Sigmoid colon (tissue), 7 donors: Measurements from ENCODE around the gene RILP. TPM values are rescaled to one million over a fixed set of nuclear protein-coding genes. Genes with fewer than 3 reads are reported as not detected.

Source experiments
- DNase-seq: peaks from one replicate; pipeline ENCODE4 v3.0.0-alpha.2; 2019
- H3K27ac ChIP-seq, 4 donors: fragments of 200-600 bp; sonication (generic); one replicate each; pipeline ENCODE4 v1.5.1; 2016 to 2019; ENCODE audit warnings: mild to moderate bottlenecking in 1 of 4
- H3K27me3 ChIP-seq, 3 donors: fragments of 200-600 bp; sonication (generic); one replicate each; pipeline ENCODE4 v1.5.1; 2019; ENCODE audit warnings: mild to moderate bottlenecking in 1 of 3
- H3K36me3 ChIP-seq, 4 donors: fragments of 200-600 bp; sonication (generic); one replicate each; pipeline ENCODE4 v1.5.1; 2016 to 2019
- H3K4me1 ChIP-seq, 4 donors: fragments of 200-600 bp; sonication (generic); one replicate each; pipeline ENCODE4 v1.5.1; 2017 to 2019
- H3K4me3 ChIP-seq, 4 donors: fragments of 200-600 bp; sonication (generic); one replicate each; pipeline ENCODE4 v1.5.1; 2017 to 2019; ENCODE audit warnings: mild to moderate bottlenecking in 2 of 4, moderate library complexity in 1 of 4
- H3K9me3 ChIP-seq, 4 donors: fragments of 200-600 bp in 3 of 4; sonication (generic) in 3 of 4; one replicate each; pipeline versions ENCODE4 v1.5.1 to v1.6.1; 2013 to 2019
- EP300 ChIP-seq, 4 donors: sonication (generic); formaldehyde crosslinking; IDR thresholded peaks; one replicate each; pipeline ENCODE4 v1.6.1; 2017; ENCODE audit warnings: antibody characterized with exemption in 4 of 4
- POLR2A ChIP-seq, 2 donors: fragments of 450-650 bp; IDR thresholded peaks; one replicate each; pipeline ENCODE4 v1.6.1; 2016; ENCODE audit warnings: antibody characterized with exemption in 2 of 2, mild to moderate bottlenecking in 2 of 2, moderate library complexity in 2 of 2
- POLR2AphosphoS5 ChIP-seq, 4 donors: sonication (generic); formaldehyde crosslinking; IDR thresholded peaks; one replicate each; pipeline ENCODE4 v1.6.1; 2017; ENCODE audit warnings: antibody characterized with exemption in 4 of 4
- WGBS, 2 donors: extraction: QIAGEN DNeasy Blood & Tissue Kit; methylation state at CpG; one replicate each; pipeline ENCODE4 v1.1.7; 2013; 5-methylcytosine and 5-hydroxymethylcytosine counted together
- intact Hi-C: fragments of 100-400 bp; cut with DNase I; formaldehyde crosslinking; loops from one replicate; pipeline ENCODE4 v1.15.1; 2023
- polyA plus RNA-seq, 3 donors: library from polyadenylated mRNA; stranded (reverse); fragments of 200-250 nt; gene quantifications; one replicate each; pipeline ENCODE4 v1.2.3, GENCODE V29; 2013
- total RNA-seq, 4 donors: library from RNA; depleted of rRNA; stranded (reverse); fragments of >200 nt; gene quantifications; one replicate each; pipeline ENCODE4 v1.1.0, GENCODE V29; 2016
- TF ChIP-seq, protein P1 (sequence below), 4 experiments: fragments of 450-650 bp in 3 of 4; fragments of 200-600 bp in 1 of 4; IDR thresholded peaks; one replicate each; pipeline ENCODE4 v1.5.1; 2016 to 2019; ENCODE audit warnings: antibody characterized with exemption in 4 of 4, mild to moderate bottlenecking in 3 of 4, moderate library complexity in 2 of 4
- donor health status: healthy with polysubstance abuse.
- donor health status: Bipolar disorder and iron deficiency.
- donor health status: healthy.

Gene RILP
- total and polyA plus RNA-seq, 7 donors, result 13.6 to 40.5 (median 28.5) TPM

DNA sequence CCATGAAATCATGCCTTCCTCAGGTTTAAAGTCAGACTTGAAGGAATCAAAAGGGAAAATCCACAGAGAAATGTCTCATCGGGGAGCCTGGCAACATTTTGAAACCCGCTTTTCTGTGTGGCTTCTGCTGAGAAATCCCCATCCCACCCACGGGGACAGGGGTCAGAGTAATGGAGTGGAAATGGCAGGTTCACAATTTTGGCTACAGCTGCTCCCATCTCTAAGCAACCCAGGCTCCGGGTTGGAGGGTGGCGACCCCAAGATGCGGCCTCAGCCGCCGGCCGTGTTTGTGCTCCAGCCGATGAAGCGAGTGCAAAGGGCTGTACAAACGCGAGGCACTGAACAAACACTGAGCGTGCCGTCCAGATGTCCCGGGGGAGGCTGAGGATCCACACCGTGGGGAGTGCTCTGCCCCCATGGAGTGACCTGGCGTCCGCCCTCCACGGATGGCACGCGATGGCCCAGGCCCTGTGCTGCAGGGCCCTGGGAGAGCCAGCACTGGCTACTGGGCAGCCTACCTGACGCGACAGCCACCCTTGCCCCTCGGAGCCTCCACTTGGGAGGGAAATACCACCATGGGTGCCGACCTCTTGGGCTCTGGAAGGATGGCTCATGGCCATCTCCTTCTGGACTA, 43.2 kb downstream of the RILP start:
- H3K36me3 ChIP-seq, result no peaks in the 10 kb centered on the region
- peak overlapping the region; percentile 24 to 58 (median 50) for H3K27ac ChIP-seq
- 84 to 85% methylated on average over 26 of the region's 26 CpGs for WGBS, 2 donors
- H3K9me3 ChIP-seq, result no peaks in the 10 kb centered on the region
- no peak for TF ChIP-seq POLR2A (IDR thresholded peaks at IDR 0.05)
- TF ChIP-seq EP300 (IDR thresholded peaks at IDR 0.05), result no peak
- no peak for TF ChIP-seq POLR2AphosphoS5 (IDR thresholded peaks at IDR 0.05)
- TF ChIP-seq, protein P1, sequence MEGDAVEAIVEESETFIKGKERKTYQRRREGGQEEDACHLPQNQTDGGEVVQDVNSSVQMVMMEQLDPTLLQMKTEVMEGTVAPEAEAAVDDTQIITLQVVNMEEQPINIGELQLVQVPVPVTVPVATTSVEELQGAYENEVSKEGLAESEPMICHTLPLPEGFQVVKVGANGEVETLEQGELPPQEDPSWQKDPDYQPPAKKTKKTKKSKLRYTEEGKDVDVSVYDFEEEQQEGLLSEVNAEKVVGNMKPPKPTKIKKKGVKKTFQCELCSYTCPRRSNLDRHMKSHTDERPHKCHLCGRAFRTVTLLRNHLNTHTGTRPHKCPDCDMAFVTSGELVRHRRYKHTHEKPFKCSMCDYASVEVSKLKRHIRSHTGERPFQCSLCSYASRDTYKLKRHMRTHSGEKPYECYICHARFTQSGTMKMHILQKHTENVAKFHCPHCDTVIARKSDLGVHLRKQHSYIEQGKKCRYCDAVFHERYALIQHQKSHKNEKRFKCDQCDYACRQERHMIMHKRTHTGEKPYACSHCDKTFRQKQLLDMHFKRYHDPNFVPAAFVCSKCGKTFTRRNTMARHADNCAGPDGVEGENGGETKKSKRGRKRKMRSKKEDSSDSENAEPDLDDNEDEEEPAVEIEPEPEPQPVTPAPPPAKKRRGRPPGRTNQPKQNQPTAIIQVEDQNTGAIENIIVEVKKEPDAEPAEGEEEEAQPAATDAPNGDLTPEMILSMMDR (IDR thresholded peaks at IDR 0.05), result no peak
- no peak overlapping the region for H3K4me3 ChIP-seq
- no peak for DNase-seq
- H3K4me1 ChIP-seq, result peaks cover 0 to 14% (median 9%) of the 10 kb centered on the region in 4 donors
- intact Hi-C loops, result no loop called here
- no peaks in the 10 kb centered on the region for H3K27me3 ChIP-seq

DNA sequence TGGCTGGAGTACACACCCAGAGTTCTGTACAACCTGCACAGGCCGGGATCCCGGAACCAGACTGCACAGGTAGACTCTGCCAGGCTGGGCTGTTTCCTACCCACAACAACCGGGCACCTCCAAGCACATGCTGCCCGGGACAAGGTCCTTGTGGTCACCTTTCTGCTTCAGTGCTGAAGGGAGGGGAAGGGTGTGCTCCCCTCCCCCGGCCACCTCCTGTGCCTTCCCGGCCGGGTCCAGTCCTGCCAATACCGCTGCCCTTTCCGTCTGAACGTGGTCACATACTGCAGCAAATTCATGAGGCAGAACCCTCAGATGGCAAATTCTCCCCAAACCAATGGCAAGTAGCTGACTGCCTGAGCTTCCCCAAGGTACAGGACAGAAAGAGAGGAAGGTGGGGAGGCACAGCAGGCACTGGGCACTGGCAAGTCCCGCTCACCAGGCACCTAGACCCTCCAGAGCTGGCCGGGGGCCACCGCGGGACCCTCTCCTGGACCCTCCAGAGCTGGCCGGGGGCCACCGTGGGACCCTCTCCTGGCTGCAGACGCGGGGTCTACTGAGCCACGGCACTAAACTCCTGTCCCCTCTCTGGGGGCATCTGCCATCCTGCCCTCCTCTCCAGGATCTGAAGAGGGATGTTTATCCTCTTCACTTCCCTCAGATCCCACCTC, 43.9 kb downstream of the RILP start:
- no peak overlapping the region for H3K4me3 ChIP-seq
- TF ChIP-seq POLR2A (IDR thresholded peaks at IDR 0.05) (no peak), EP300 (IDR thresholded peaks at IDR 0.05) (no peak), POLR2AphosphoS5 (IDR thresholded peaks at IDR 0.05) (no peak)
- TF ChIP-seq, protein P1 (IDR thresholded peaks at IDR 0.05), result no peak
- DNase-seq, result no peak
- no peaks in the 10 kb centered on the region for H3K36me3 ChIP-seq
- H3K27ac ChIP-seq, result no peak overlapping the region
- peaks cover 0 to 14% (median 9%) of the 10 kb centered on the region in 4 donors for H3K4me1 ChIP-seq
- 91 to 93% methylated on average over 19 of the region's 19 CpGs for WGBS, 2 donors
- H3K27me3 ChIP-seq, result no peaks in the 10 kb centered on the region
- intact Hi-C loops, result no loop called here
- no peaks in the 10 kb centered on the region for H3K9me3 ChIP-seq

DNA sequence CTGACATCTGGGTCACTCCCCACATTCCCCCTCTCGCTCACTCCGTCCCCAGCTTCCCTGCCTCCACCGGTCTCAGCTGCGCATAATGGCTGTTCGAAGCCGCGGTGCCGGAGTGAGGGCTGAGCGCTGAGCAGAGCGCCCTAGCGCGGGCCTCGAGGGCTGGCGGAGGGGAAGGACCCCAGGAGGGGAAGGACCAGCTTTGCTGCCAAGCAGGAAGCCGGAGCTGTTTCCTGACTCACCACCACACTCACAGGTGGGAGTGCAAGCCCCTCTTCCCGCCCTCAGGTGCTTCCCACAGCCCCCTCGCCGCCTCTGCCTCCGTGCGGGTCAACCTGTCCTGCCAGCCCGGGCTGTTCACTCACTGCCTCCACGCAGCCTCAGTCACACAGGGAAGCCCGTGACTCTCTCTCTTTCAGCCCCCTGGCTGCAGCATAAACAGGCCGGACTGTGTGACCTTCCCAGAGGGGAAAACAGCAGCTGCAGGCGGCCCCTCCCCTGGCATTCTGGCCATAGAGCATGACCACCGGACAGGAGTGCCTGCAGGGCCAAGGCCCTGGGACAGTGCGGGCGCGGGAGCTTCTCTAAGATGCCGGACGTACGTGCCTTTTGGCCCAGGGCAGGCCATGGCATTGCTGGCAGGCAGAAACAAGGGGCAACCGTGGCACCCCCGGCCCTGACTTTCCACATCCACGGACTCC, 44.7 kb downstream of the RILP start:
- Histone ChIP-seq H3K27ac (no peak overlapping the region), H3K9me3 (no peaks in the 10 kb centered on the region), H3K4me1 (peaks cover 0 to 14% (median 9%) of the 10 kb centered on the region in 4 donors), H3K4me3 (no peak overlapping the region), H3K27me3 (no peaks in the 10 kb centered on the region), H3K36me3 (no peaks in the 10 kb centered on the region)
- no peak for DNase-seq
- TF ChIP-seq POLR2AphosphoS5 (IDR thresholded peaks at IDR 0.05) (no peak), POLR2A (IDR thresholded peaks at IDR 0.05) (no peak), EP300 (IDR thresholded peaks at IDR 0.05) (no peak)
- TF ChIP-seq, protein P1 (IDR thresholded peaks at IDR 0.05), result no peak
- intact Hi-C loops, result no loop called here
- WGBS, 2 donors, result 65 to 91% methylated on average over 35 of the region's 35 CpGs

DNA sequence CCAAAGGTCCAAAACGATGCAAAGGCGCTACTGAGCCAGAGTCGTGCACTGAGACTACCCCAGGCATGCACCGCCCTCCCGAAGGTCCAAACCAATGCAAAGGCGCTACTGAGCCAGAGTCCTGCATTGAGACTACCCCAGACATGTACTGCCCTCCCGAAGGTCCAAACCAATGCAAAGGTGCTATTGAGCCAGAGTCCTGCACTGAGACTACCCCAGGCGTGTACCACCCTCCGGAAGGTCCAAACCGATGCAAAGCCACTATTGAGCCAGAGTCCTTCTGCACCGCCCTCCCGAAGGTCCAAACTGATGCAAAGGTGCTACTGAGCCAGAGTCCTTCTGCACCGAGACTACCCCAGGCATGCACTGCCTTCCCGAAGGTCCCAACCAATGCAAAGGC, 48.1 kb downstream of the RILP start:
- intact Hi-C loops, result no loop called here
- 98% methylated on average over 14 of the region's 14 CpGs for WGBS, 2 donors
- Histone ChIP-seq H3K4me3 (no peak overlapping the region), H3K9me3 (no peaks in the 10 kb centered on the region), H3K27ac (no peak overlapping the region), H3K27me3 (no peaks in the 10 kb centered on the region), H3K36me3 (no peaks in the 10 kb centered on the region), H3K4me1 (no peaks in the 10 kb centered on the region)
- TF ChIP-seq, protein P1 (IDR thresholded peaks at IDR 0.05), result no peak
- TF ChIP-seq EP300 (IDR thresholded peaks at IDR 0.05) (no peak), POLR2A (IDR thresholded peaks at IDR 0.05) (no peak), POLR2AphosphoS5 (IDR thresholded peaks at IDR 0.05) (no peak)
- DNase-seq, result no peak
